Left lobe of liver (tissue), 2 donors: Measurements from ENCODE around the gene ZNF107. TPM values are rescaled to one million over a fixed set of nuclear protein-coding genes. Genes with fewer than 3 reads are reported as not detected.
A peak's percentile ranks its signal among the peaks of the same experiment; 100 is the strongest.
"Not testable (repeated sequence)": the region's sequence is repeated elsewhere in the genome, so short reads cannot be mapped to it uniquely, and the experiment has no call there.

Experiments used
- ATAC-seq: fragments of 200-7000 bp; cut with Tn5 transposase; one replicate; pipeline ENCODE4 v1.9.1; 2020; ENCODE audit warnings: mild to moderate bottlenecking, moderate library complexity
- DNase-seq: peaks from one replicate; pipeline ENCODE4 v3.0.0-alpha.2; 2020; ENCODE audit warnings: low spot score
- total RNA-seq: library from RNA; stranded (reverse); gene quantifications from one replicate; pipeline ENCODE4 v1.2.1, GENCODE V29; 2021
- donor health status: DM: no; HTN: no; CAD: no; lungs with moderate emphysema.
- donor health status: DM: no; HTN: yes; CAD: no.

Gene ZNF107
- total RNA-seq, 1 donor from 2014 or later: 0.70 TPM

DNA sequence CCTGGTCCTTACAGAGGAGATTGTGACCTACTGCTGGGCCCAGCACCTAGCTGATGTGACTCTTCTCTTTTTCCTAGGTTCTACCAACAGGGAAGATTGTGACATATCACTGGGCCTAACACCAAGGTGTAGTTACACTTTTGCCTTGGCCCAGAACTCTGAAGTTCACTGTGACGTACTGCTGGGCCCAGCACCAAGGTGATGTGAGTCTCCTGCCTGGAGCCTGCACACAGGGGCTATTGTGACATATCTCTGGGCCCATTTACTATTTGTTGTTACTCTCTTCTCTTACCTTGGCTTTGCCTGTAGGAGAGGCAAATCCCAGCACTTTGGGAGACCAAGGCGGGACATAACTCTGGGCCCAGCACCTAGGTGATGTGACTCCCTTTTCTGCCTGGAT, 23.1 kb upstream of the ZNF107 start:
- ATAC-seq (peak; percentile 75), DNase-seq (peak; percentile 55)

DNA sequence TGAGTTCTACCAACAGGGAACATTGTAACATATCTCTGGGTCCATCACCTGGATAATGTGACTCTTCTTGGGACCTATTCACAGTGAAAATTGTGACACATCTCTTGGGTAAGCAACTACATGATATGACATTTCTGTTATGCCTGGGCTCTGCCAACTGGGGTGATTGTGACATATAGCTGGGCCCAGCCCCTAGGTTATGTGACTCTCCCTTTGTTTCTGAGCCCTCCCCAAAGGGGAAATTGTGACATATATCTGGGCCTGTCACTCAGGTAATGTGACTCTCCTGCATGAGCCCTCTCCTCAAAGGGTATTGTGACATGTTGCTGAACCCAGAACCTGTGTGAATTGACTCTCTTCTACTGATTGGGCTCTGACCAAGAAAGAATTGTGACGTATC, 22.4 kb upstream of the ZNF107 start:
- DNase-seq (no peak), ATAC-seq (no peak)

DNA sequence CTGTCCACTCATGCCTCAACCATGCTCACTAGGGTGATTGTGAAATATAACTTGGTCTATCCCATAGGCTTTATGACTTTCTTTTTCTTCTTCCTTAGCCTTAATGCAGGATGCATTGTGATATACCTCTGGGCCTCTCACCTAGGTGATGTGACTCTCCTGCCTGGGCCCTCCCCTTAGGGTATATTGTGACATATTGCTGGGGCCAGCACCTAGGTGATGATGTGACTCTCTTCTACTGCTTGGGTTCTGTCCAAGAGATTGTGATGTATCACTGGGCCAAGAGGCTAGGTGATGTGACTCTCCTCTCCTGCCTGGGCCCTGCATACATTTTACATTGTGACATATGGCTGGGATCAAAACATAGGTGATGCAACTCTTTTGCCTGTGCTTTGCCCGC, 14.7 kb upstream of the ZNF107 start:
- no peak for ATAC-seq
- peak; percentile 16 for DNase-seq

GRCh38 chr7:64651632-64652165, 14.2 kb upstream of the ZNF107 start:
- DNase-seq (peak; percentile 10), ATAC-seq (no peak)

DNA sequence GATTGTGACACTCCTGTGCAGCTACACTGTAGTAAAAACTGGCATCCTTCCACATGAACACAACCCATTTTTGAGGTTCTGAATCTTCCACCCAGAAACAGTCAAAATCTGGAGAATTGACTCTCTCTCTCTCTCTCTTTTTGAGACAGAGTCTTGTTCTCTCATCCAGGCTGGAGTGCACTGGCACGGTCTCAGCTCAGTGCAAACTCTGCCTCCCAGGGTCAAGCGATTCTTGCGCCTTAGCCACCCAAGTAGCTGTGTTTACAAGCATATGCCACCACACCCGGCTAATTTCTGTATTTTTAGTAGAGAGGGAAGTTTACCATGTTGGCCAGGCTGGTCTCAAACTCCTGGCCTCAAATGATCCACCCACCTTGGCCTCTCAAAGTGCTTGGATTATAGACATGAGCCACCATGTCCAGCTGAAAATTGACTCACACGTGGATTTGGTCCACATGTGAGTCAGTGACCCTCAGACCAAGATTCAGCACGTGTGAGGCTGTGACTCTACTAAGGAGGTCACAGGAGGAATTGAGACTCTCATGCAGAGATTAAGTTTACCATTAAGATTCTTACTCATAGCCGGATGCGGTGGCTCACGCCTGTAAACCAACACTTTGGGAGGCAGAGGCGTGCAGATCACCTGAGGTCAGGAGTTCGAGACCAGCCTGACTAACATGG, 12.1 kb upstream of the ZNF107 start:
- ATAC-seq (no peak), DNase-seq (peak; percentile 18)

GRCh38 chr7:64654796-64655548, 11.0 kb upstream of the ZNF107 start:
- DNase-seq (peak; percentile 21), ATAC-seq (no peak)

GRCh38 chr7:64655811-64656210, 10.1 kb upstream of the ZNF107 start:
- ATAC-seq (no peak), DNase-seq (peak; percentile 21)

GRCh38 chr7:64656489-64656888, 9.4 kb upstream of the ZNF107 start:
- ATAC-seq (no peak), DNase-seq (no peak)

- DNase-seq, ATAC-seq: not testable (repeated sequence)
These were observed 3.8 kb upstream of the ZNF107 start for GRCh38 chr7:64662091-64662490.

DNA sequence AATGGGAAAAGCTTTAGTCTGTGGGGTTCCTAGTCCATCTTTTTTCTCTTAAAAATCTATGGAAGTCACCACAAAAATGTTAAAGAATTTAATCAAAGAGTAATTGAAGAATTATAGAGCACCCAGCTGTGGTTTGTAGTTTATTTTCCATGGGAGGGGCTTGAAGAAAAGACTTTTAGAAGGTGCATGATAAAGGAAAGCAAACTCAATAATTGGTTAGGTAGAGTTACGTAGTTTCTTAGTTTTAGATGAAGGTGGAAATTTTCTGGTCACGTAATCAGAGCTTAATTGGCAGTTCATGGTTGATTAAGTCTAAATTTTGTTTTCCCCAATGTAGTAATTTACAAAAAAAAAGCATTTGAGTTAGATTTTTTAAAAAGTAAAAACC, 724 bp downstream of the ZNF107 start:
- no peak for ATAC-seq

GRCh38 chr7:64667311-64667710, 1.4 kb downstream of the ZNF107 start:
- no peak for DNase-seq
- no peak for ATAC-seq

More for the DNA sequence above, 724 bp downstream of the ZNF107 start:
- DNase-seq: no peak

GRCh38 chr7:64672414-64672813, 6.5 kb downstream of the ZNF107 start:
- DNase-seq (no peak), ATAC-seq (no peak)

GRCh38 chr7:64685091-64685490, 19.2 kb downstream of the ZNF107 start:
- ATAC-seq (no peak), DNase-seq (no peak)

GRCh38 chr7:64685741-64686140, 19.8 kb downstream of the ZNF107 start:
- ATAC-seq (no peak), DNase-seq (no peak)

DNA sequence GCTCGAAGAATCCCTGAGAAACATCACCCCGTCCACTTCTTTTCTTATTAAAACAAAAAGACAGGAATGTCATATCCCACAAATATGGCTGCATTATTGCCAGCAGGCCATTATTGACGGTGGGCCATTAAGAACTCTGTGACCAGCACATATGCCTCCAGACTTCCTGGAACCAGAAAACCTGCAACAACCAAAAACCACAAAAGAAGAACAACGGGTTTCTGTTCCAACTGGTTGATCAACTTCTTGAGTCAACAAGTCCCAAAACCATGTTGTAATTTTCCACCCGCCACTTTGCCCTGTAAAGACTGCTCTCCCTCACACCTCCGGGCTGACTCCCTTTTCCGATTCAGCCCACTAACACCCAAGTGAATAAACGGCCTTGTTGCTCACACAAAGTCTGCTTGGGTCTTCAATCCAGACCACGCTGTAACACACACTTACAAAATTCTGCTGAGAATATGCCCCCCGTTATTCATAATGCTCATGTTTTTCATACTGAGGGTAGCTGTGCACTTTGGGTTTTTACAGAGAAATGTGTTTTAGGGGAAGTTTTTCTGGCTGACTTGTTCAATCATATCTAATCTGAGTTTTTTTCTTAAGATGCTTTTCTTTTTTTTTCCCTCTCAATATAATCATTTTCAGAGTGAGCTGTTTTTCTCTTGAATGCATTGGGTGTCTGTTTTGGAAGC, 20.7 kb downstream of the ZNF107 start:
- no peak for ATAC-seq
- DNase-seq: no peak

- ATAC-seq: no peak
- no peak for DNase-seq
These were observed 21.3 kb downstream of the ZNF107 start for GRCh38 chr7:64687249-64687648.

GRCh38 chr7:64688988-64689387, 23.1 kb downstream of the ZNF107 start:
- DNase-seq (no peak), ATAC-seq (no peak)

DNA sequence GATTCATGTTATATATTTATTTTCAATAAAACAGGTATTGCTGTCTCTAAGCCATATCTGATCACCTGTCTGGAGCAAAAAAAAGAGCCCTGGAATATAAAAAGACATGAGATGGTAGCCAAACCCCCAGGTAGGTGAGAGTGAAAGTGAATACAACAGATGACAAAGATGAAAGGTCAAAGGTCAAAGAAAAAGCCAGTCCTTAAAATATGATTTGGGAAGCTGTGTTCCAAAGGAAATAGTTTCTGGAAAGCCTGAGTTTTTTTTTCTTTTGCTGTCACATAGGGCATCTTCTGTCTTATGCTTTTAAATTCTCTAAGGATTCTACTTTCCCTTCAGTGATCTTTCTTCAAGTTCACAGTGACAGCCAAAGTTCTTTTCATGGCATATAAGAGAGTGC, 25.9 kb downstream of the ZNF107 start:
- ATAC-seq (no peak), DNase-seq (no peak)

- not testable (repeated sequence) for DNase-seq, ATAC-seq
These were observed 31.9 kb downstream of the ZNF107 start for GRCh38 chr7:64697863-64698262.

DNA sequence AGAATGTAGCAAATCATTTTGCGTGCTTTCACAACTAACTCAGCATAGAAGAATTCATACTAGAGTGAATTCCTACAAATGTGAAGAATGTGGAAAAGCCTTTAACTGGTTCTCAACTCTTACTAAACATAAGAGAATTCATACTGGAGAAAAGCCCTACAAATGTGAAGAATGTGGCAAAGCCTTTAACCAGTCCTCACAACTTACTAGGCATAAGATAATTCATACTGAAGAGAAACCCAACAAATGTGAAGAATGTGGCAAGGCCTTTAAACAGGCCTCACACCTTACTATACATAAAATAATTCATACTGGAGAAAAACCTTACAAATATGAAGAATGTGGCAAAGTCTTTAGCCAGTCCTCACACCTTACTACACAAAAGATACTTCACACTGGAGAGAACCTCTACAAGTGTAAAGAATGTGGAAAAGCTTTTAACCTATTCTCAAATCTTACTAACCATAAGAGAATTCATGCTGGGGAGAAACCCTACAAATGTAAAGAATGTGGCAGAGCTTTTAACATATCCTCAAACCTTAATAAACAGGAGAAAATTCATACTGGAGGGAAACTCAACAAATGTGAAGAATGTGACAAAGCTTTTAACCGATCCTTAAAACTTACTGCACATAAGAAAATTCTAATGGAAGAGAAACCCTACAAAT, 40.8 kb downstream of the ZNF107 start:
- ATAC-seq (no peak), DNase-seq (no peak)

DNA sequence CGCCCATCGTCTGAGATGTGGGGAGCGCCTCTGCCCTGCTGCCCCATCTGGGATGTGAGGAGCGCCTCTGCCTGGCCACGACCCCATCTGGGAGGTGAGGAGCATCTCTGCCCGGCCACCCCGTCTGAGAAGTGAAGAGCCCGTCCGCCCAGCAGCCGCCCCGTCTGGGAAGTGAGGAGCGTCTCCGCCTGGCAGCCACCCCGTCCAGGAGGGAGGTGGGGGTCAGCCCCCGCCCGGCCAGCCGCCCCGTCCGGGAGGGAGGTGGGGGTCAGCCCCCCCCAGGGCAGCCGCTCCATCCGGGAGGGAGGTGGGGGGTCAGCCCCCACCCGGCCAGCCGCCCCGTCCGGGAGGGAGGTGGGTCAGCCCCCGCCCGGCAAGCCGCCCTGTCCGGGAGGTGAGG, 52.0 kb downstream of the ZNF107 start:
- not testable (repeated sequence) for ATAC-seq, DNase-seq
